Peyer's patch (tissue), 4 donors: ENCODE measurements around the gene TM2D3.

ENCODE experiments used
- CTCF ChIP-seq, 6 experiments: fragments of 450-650 bp in 4 of 6; fragments of 200-600 bp in 2 of 6; sonication (generic) in 1 of 6; IDR thresholded peaks; one replicate each; pipeline ENCODE4 v1.5.1; 2017 to 2019; ENCODE audit warnings: antibody characterized with exemption in 6 of 6, mild to moderate bottlenecking in 3 of 6, moderate library complexity in 1 of 6
- POLR2A ChIP-seq, 2 donors: fragments of 450-650 bp; IDR thresholded peaks; one replicate each; pipeline ENCODE4 v1.5.1; 2017; ENCODE audit warnings: antibody characterized with exemption in 2 of 2, mild to moderate bottlenecking in 2 of 2, moderate library complexity in 2 of 2

GRCh38 chr15:101607108-101607507 lies 45.1 kb downstream of the TM2D3 start:
- TF ChIP-seq CTCF (IDR thresholded peaks at IDR 0.05) = no peak
- no peak for TF ChIP-seq POLR2A (IDR thresholded peaks at IDR 0.05)
